SK-N-MC (cell line): ENCODE data around the gene FHOD3.

Experiments
- DNase-seq: peaks from one replicate; pipeline ENCODE4 v3.0.0-alpha.2; 2011; ENCODE audit warnings: low read depth, low spot score
- H3K27ac ChIP-seq: fragments of 200-600 bp; sonication (generic); 2 replicates; pipeline ENCODE4 v1.5.1; 2016; ENCODE audit warnings: mixed run types
- H3K36me3 ChIP-seq: fragments of 200-600 bp; sonication (generic); 2 replicates; pipeline ENCODE4 v1.6.1; 2017; ENCODE audit warnings: antibody characterized with exemption, low read length, mixed read lengths; ENCODE audit not compliant: insufficient read depth
- H3K4me3 ChIP-seq: fragments of 200-600 bp; sonication (generic); 2 replicates; pipeline ENCODE4 v1.5.1; 2016
- H3K9ac ChIP-seq: fragments of 200-600 bp; sonication (generic); 2 replicates; pipeline ENCODE4 v1.8.0; 2017; ENCODE audit warnings: mixed run types, mixed read lengths; ENCODE audit not compliant: insufficient read length
- H3K9me3 ChIP-seq: fragments of 200-600 bp; sonication (generic); 2 replicates; pipeline ENCODE4 v1.6.1; 2017; ENCODE audit warnings: low read depth, mild to moderate bottlenecking, antibody characterized with exemption, low read length, moderate library complexity, mixed read lengths
- EZH2 ChIP-seq: fragments of 200-600 bp; sonication (generic); IDR thresholded peaks from one replicate; pipeline ENCODE4 v1.6.1; 2017; ENCODE audit warnings: antibody characterized with exemption
- FOXP2 ChIP-seq: optimal IDR thresholded peaks from 2 replicates; pipeline ENCODE3; 2011; ENCODE audit warnings: mild to moderate bottlenecking, moderate library complexity; ENCODE audit not compliant: insufficient read depth; ENCODE audit errors: extremely low read length, control extremely low read depth
- POLR2AphosphoS5 ChIP-seq: IDR thresholded peaks from 2 replicates; pipeline ENCODE4 v1.6.1; 2012; ENCODE audit warnings: mild to moderate bottlenecking, low read depth, low read length, borderline replicate concordance

FHOD3 gene

DNA sequence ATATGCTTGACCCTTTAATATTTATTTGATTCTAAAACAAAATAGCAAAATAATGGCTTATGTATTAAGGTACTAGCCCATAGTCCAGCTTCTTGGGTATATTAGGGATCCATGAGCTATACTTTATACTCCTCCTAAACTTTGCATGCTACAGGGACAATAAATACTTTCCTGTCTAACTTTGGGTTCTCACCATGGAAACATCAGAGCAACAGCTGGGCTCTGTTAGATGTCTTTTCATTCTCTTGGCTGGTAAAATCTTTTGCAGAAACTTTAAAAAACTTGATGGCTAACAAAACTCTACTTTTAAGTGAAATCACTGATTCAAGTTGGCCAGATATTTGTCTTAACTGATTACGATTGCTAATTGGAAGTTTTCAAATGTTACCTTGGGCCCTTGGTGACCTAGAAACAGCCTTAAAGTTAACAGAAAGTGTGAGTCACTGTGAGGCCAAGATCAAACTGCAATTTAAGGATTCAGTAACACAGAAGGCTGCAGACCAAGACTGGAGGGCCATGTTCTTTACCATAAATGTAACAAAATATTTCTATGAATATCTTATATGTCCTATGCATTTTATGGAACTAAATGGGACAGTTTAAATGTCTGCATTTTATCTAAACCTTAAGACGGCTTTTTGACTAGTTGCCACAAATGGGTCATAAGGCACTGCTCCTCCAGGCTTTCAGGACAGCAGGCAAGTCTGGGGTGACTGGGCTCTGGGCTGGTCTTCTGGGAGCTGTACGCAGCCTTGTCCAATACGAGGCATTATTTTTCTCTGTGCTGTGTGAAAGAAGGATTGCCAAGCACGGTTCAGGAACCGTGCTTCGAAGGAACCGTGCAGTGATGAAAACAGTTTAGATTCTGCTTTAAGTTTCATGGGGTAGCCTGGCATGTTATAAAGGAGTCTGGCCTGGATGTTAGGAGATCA, 342.8 kb downstream of the FHOD3 start:
- no peaks in the 10 kb centered on the region for H3K36me3 ChIP-seq
- TF ChIP-seq POLR2AphosphoS5 (no peak), FOXP2 (no peak), EZH2 (no peak)
- no peak overlapping the region for H3K4me3 ChIP-seq
- no peak overlapping the region for H3K27ac ChIP-seq
- no peaks in the 10 kb centered on the region for H3K9me3 ChIP-seq
- no peak overlapping the region for H3K9ac ChIP-seq
- no peak for DNase-seq

DNA sequence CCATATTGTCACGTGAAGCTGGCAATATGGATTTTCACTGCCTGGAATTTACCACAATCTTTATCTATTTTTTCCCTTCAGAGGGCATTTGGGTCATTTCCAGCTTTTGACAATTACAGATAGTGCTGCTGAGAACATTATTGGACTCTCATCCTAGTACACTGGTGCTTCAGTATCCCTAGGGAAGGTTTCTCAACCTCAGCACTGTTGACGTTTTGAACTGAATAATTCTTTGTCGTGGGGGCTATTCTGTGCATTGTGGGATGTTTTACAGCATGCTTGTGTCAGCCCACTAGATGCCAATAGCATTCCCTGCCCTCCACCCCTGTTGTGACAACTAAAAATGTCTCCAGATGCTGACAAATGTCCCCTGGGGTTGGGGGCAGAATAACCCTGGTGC, 345.5 kb downstream of the FHOD3 start:
- H3K9ac ChIP-seq: no peak overlapping the region
- H3K9me3 ChIP-seq: no peaks in the 10 kb centered on the region
- H3K27ac ChIP-seq: no peak overlapping the region
- no peak overlapping the region for H3K4me3 ChIP-seq
- no peak for TF ChIP-seq FOXP2
- TF ChIP-seq POLR2AphosphoS5: no peak
- TF ChIP-seq EZH2: no peak
- DNase-seq: no peak
- no peaks in the 10 kb centered on the region for H3K36me3 ChIP-seq

DNA sequence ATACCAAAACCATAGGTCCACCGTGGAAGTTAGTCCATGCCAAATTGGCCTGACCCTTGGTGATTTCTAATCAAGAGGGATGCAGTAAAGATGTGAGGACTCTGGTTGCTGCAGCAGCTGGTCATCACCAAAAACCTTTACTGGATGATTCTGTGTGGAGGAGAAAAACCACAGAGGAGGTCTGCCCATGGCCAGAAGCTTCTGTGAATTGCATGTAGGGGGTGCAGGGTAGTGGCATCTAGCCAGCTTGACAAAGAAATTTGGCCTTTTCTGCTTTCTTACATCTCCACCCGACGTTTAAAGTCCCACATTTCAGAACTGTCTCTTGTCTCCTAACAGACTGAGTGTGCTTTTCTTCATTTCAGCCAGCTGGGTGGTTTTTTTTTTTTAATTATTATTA, 351.3 kb downstream of the FHOD3 start:
- Histone ChIP-seq H3K36me3 (no peaks in the 10 kb centered on the region), H3K4me3 (no peak overlapping the region), H3K9me3 (no peaks in the 10 kb centered on the region), H3K9ac (no peak overlapping the region), H3K27ac (no peak overlapping the region)
- no peak for TF ChIP-seq FOXP2
- DNase-seq: no peak

- H3K4me3 ChIP-seq: no peak overlapping the region
- no peaks in the 10 kb centered on the region for H3K36me3 ChIP-seq
- H3K9me3 ChIP-seq: no peaks in the 10 kb centered on the region
- DNase-seq: no peak
- H3K9ac ChIP-seq: no peak overlapping the region
- no peak overlapping the region for H3K27ac ChIP-seq
- no peak for TF ChIP-seq POLR2AphosphoS5
- no peak for TF ChIP-seq FOXP2
- no peak for TF ChIP-seq EZH2
Observed at GRCh38 chr18:36649205-36649604, 351.7 kb downstream of the FHOD3 start.

- Histone ChIP-seq H3K36me3 (no peaks in the 10 kb centered on the region), H3K9ac (no peak overlapping the region), H3K27ac (no peak overlapping the region), H3K9me3 (no peaks in the 10 kb centered on the region), H3K4me3 (no peak overlapping the region)
- no peak for DNase-seq
- TF ChIP-seq POLR2AphosphoS5: no peak
- no peak for TF ChIP-seq FOXP2
- TF ChIP-seq EZH2: no peak
Observed at GRCh38 chr18:36650266-36650665, 352.8 kb downstream of the FHOD3 start.

- Histone ChIP-seq H3K27ac (no peak overlapping the region), H3K36me3 (no peaks in the 10 kb centered on the region), H3K4me3 (no peak overlapping the region), H3K9me3 (no peaks in the 10 kb centered on the region), H3K9ac (no peak overlapping the region)
- DNase-seq: no peak
- no peak for TF ChIP-seq FOXP2
- no peak for TF ChIP-seq EZH2
- TF ChIP-seq POLR2AphosphoS5: no peak
Observed at GRCh38 chr18:36650906-36651305, 353.4 kb downstream of the FHOD3 start.

- no peak for DNase-seq
- H3K4me3 ChIP-seq: no peak overlapping the region
- no peaks in the 10 kb centered on the region for H3K9me3 ChIP-seq
- no peaks in the 10 kb centered on the region for H3K36me3 ChIP-seq
- no peak overlapping the region for H3K9ac ChIP-seq
- no peak overlapping the region for H3K27ac ChIP-seq
- no peak for TF ChIP-seq EZH2
- TF ChIP-seq FOXP2: no peak
- no peak for TF ChIP-seq POLR2AphosphoS5
Observed at GRCh38 chr18:36652503-36652902, 355.0 kb downstream of the FHOD3 start.

GRCh38 chr18:36653141-36653869, 355.8 kb downstream of the FHOD3 start:
- H3K9me3 ChIP-seq: no peaks in the 10 kb centered on the region
- no peaks in the 10 kb centered on the region for H3K36me3 ChIP-seq
- no peak for DNase-seq
- H3K9ac ChIP-seq: no peak overlapping the region
- H3K4me3 ChIP-seq: no peak overlapping the region
- no peak overlapping the region for H3K27ac ChIP-seq
- TF ChIP-seq FOXP2 (no peak), POLR2AphosphoS5 (no peak), EZH2 (no peak)

GRCh38 chr18:36653870-36654269, 356.4 kb downstream of the FHOD3 start:
- H3K9ac ChIP-seq: no peak overlapping the region
- DNase-seq: no peak
- no peak overlapping the region for H3K4me3 ChIP-seq

More at GRCh38 chr18:36653870-36654269, 356.4 kb downstream of the FHOD3 start:
- H3K27ac ChIP-seq: no peak overlapping the region
- TF ChIP-seq POLR2AphosphoS5: no peak
- no peak for TF ChIP-seq FOXP2
- H3K9me3 ChIP-seq: no peaks in the 10 kb centered on the region
- no peaks in the 10 kb centered on the region for H3K36me3 ChIP-seq
